KMS-11 (cell line): ENCODE measurements around the gene TMIGD3.

Experiments used
- H2AFZ ChIP-seq: fragments of 200-600 bp; sonication (generic); 2 replicates; pipeline ENCODE4 v1.6.1; 2016; ENCODE audit warnings: antibody characterized with exemption, mixed run types, low read depth
- H3K27ac ChIP-seq: fragments of 200-600 bp; sonication (generic); 2 replicates; pipeline ENCODE4 v1.6.1; 2016; ENCODE audit warnings: mild to moderate bottlenecking, mixed run types
- H3K27me3 ChIP-seq: fragments of 200-600 bp; sonication (generic); 2 replicates; pipeline ENCODE4 v1.6.1; 2017; ENCODE audit warnings: mild to moderate bottlenecking, low read depth, mixed run types, moderate library complexity; ENCODE audit not compliant: insufficient read depth
- H3K36me3 ChIP-seq: fragments of 200-600 bp; sonication (generic); 2 replicates; pipeline ENCODE4 v1.6.1; 2017; ENCODE audit warnings: mild to moderate bottlenecking, mixed run types; ENCODE audit not compliant: insufficient read depth
- H3K4me1 ChIP-seq: fragments of 200-600 bp; sonication (generic); 2 replicates; pipeline ENCODE4 v1.6.1; 2016; ENCODE audit warnings: mild to moderate bottlenecking, low read depth, mixed run types; ENCODE audit not compliant: poor library complexity, severe bottlenecking
- H3K4me2 ChIP-seq: fragments of 200-600 bp; sonication (generic); 2 replicates; pipeline ENCODE4 v1.7.0; 2016; ENCODE audit warnings: mild to moderate bottlenecking, mixed run types
- H3K4me3 ChIP-seq: fragments of 200-600 bp; sonication (generic); IDR thresholded peaks from 2 replicates; pipeline ENCODE4 v1.6.1; 2017; ENCODE audit warnings: low read depth, low read length, mixed read lengths; ENCODE audit not compliant: insufficient read depth
- H3K79me2 ChIP-seq: fragments of 200-600 bp; sonication (generic); 2 replicates; pipeline ENCODE4 v1.6.1; 2016; ENCODE audit warnings: low read depth, mixed run types; ENCODE audit not compliant: insufficient read depth
- H3K9ac ChIP-seq: fragments of 200-600 bp; sonication (generic); 2 replicates; pipeline ENCODE4 v1.6.1; 2016; ENCODE audit warnings: mild to moderate bottlenecking, mixed run types
- H4K20me1 ChIP-seq: fragments of 200-600 bp; sonication (generic); 2 replicates; pipeline ENCODE4 v1.6.1; 2016; ENCODE audit warnings: mild to moderate bottlenecking, mixed run types; ENCODE audit not compliant: insufficient read depth
- CTCF ChIP-seq: fragments of 200-600 bp; sonication (generic); conservative IDR thresholded peaks from 2 replicates; pipeline ENCODE4 v1.6.1; 2017; ENCODE audit warnings: low read depth, mild to moderate bottlenecking, antibody characterized with exemption, low read length, moderate library complexity, mixed read lengths

TMIGD3 gene

DNA sequence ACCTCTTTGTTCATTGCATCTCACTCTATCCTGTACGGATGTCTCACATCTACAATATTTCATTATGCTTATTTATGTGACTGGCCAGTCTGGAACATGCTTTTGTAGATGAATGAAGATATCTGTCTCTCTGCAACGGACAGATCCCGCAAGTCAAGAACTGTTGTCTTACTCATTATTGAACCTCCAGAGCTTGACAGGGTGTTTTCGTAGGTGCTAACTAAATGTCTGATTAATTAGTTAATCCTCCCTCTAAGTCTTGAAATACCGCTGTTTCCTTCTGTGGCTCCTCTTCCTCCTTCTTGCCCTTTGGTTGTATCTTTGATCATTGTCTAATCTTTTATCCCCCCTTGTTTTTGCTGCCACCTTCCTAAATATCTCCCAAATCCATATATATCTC, 32.8 kb downstream of the TMIGD3 start:
- Histone ChIP-seq H3K79me2 (no peaks in the 10 kb centered on the region), H3K27ac (no peak overlapping the region), H4K20me1 (no peaks in the 10 kb centered on the region), H3K4me1 (peaks cover 3% of the 10 kb centered on the region), H3K27me3 (peaks cover 1% of the 10 kb centered on the region; the same call in 1 of the 2 replicates), H3K36me3 (no peaks in the 10 kb centered on the region), H2AFZ (no peak overlapping the region), H3K9ac (no peak overlapping the region), H3K4me3 (no peak overlapping the region), H3K4me2 (no peak overlapping the region)
- TF ChIP-seq CTCF, result no peak

DNA sequence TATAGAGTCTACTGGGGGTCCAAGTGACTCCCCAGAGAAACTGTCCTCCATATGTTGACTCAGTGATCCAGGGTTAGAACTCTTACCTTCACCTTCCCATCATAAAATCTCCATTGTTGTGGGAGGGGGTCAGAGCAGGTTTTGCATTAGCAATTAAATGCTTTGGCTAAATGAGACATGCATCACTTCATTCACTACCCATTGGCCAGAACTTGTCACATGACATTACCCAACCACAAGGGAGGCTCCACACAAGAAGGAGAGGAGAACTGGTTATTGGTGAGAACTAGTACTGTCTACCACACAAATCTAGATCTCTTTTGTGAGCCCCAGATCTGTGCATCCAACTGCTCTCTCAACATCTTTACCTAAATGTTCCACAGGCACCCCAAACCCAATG, 33.9 kb downstream of the TMIGD3 start:
- TF ChIP-seq CTCF, result no peak
- Histone ChIP-seq H2AFZ (no peak overlapping the region), H3K27me3 (no peaks in the 10 kb centered on the region), H3K9ac (no peak overlapping the region), H3K4me1 (no peaks in the 10 kb centered on the region), H3K4me2 (no peak overlapping the region), H3K27ac (no peak overlapping the region), H3K36me3 (no peaks in the 10 kb centered on the region), H3K4me3 (no peak overlapping the region), H4K20me1 (no peaks in the 10 kb centered on the region), H3K79me2 (no peaks in the 10 kb centered on the region)

- no peaks in the 10 kb centered on the region for H3K4me1 ChIP-seq
- no peak overlapping the region for H3K4me3 ChIP-seq
- H3K9ac ChIP-seq, result no peak overlapping the region
- no peaks in the 10 kb centered on the region for H3K79me2 ChIP-seq
- no peaks in the 10 kb centered on the region for H3K27me3 ChIP-seq
- no peak overlapping the region for H2AFZ ChIP-seq
- no peak overlapping the region for H3K4me2 ChIP-seq
- no peaks in the 10 kb centered on the region for H4K20me1 ChIP-seq
- H3K36me3 ChIP-seq, result no peaks in the 10 kb centered on the region
- no peak overlapping the region for H3K27ac ChIP-seq
- TF ChIP-seq CTCF, result no peak
Measured at GRCh38 chr1:111468717-111469100, 34.7 kb downstream of the TMIGD3 start.

DNA sequence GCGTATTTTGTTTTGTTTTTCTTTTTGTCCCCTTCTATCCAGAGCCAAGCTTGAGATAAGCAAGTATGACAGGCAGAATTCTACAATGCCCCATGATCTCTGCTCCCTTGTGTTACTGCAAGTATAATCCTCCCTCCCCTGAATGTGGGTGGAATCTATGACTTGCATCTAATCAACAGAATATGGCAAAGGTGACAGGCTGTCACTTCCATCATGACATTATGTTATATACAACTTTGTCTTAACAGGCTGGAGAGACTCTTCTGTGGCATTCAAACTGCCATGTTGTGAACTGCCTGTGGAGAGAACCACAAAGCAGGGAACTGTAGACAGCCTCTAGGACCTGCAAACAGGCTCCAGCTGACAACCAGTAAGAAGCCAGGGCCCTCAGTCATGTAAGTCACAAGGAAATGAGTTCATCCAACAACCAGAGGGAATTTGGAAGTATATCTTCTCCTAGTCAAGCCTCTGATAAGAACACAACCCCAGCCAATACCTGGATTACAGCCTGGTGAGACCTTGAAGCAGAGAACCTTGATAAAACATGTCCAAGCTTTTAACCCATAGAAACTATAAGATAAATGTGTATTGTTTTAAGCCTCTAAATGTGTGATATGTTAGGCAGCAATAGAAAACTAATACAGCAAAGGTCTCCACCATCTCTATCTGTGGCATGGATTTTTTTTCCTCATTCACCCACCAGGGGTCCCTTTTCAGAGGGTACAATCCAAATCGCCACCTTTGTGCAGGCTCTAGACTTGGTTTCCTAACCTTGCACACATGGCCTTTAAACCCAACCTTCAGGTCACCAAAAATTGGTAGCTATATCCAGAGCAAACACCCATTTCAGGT, 35.3 kb downstream of the TMIGD3 start:
- Histone ChIP-seq H3K4me3 (no peak overlapping the region), H3K27me3 (no peaks in the 10 kb centered on the region), H3K9ac (no peak overlapping the region), H3K27ac (no peak overlapping the region), H3K4me1 (no peaks in the 10 kb centered on the region), H3K4me2 (no peak overlapping the region), H2AFZ (no peak overlapping the region), H3K36me3 (no peaks in the 10 kb centered on the region), H4K20me1 (no peaks in the 10 kb centered on the region), H3K79me2 (no peaks in the 10 kb centered on the region)
- no peak for TF ChIP-seq CTCF
